ENCODE results near the gene DLEC1. TPM values are rescaled to one million over a fixed set of nuclear protein-coding genes. Genes with fewer than 3 reads are reported as not detected.

The DLEC1 gene
- total RNA-seq, 4 donors from 2014 or later: 0.07 to 0.78 (median 0.16) TPM

DNA sequence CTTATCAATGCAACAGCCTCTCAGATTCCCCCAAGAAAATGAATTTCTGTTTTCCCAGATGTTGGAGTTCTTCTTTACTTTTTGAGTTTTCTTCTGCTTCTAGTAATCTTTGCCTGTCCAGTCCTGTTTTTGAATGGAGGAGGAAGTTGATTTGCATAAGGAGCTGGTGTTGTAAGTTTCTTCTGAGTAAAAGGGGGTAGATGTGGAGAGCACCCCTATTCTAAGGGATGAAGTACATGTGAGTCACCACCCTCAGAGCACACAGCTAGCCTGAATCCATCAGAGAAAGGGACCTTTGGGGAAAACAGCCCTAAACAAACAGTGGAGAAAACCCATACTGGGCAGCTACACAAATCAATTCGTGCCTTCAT, 63.4 kb downstream of the DLEC1 start:
- Histone ChIP-seq H3K4me3 (no peak overlapping the region), H3K4me1 (no peaks in the 10 kb centered on the region), H3K36me3 (no peaks in the 10 kb centered on the region), H3K27me3 (peaks cover 13% of the 10 kb centered on the region), H3K27ac (no peak overlapping the region), H3K9me3 (no peaks in the 10 kb centered on the region)
- 63% methylated on average over 1 of the region's 1 CpG for WGBS, 2 donors (ENCODE audit: low coverage in 1 of 2)
- ATAC-seq: no peak
- TF ChIP-seq POLR2AphosphoS5 (IDR thresholded peaks at IDR 0.05): no peak
- no peak for TF ChIP-seq EP300 (IDR thresholded peaks at IDR 0.05)
- TF ChIP-seq POLR2A (IDR thresholded peaks at IDR 0.05): no peak
- TF ChIP-seq, protein P1, sequence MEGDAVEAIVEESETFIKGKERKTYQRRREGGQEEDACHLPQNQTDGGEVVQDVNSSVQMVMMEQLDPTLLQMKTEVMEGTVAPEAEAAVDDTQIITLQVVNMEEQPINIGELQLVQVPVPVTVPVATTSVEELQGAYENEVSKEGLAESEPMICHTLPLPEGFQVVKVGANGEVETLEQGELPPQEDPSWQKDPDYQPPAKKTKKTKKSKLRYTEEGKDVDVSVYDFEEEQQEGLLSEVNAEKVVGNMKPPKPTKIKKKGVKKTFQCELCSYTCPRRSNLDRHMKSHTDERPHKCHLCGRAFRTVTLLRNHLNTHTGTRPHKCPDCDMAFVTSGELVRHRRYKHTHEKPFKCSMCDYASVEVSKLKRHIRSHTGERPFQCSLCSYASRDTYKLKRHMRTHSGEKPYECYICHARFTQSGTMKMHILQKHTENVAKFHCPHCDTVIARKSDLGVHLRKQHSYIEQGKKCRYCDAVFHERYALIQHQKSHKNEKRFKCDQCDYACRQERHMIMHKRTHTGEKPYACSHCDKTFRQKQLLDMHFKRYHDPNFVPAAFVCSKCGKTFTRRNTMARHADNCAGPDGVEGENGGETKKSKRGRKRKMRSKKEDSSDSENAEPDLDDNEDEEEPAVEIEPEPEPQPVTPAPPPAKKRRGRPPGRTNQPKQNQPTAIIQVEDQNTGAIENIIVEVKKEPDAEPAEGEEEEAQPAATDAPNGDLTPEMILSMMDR (IDR thresholded peaks at IDR 0.05): no peak

DNA sequence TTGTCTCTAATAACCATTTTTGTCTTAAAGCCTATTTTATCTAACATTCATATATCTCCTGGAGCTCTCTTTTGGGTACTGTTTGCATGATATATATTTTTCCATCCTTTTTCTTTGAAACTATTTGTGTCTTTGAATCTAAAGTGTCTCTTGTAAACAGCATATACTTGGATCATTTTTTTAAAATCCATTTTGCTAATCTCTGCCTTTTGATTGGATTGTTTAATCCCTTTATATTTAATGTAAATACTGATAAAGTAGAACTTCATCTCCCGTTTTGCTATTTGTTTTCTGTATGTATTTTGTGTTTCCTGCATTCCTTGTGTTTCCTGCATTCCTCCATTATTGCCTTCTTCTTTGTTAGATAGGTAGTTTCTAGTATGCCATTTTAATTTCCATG, 66.5 kb downstream of the DLEC1 start:
- Histone ChIP-seq H3K27me3 (no peaks in the 10 kb centered on the region), H3K27ac (no peak overlapping the region), H3K4me1 (no peaks in the 10 kb centered on the region), H3K36me3 (no peaks in the 10 kb centered on the region), H3K4me3 (no peak overlapping the region), H3K9me3 (no peaks in the 10 kb centered on the region)
- TF ChIP-seq POLR2A (IDR thresholded peaks at IDR 0.05) (no peak), POLR2AphosphoS5 (IDR thresholded peaks at IDR 0.05) (no peak), EP300 (IDR thresholded peaks at IDR 0.05) (no peak)
- TF ChIP-seq, protein P1 (IDR thresholded peaks at IDR 0.05): no peak
- ATAC-seq: no peak
- 8 to 78% methylated on average over 1 of the region's 1 CpG for WGBS, 2 donors (ENCODE audit: low coverage in 1 of 2)

DNA sequence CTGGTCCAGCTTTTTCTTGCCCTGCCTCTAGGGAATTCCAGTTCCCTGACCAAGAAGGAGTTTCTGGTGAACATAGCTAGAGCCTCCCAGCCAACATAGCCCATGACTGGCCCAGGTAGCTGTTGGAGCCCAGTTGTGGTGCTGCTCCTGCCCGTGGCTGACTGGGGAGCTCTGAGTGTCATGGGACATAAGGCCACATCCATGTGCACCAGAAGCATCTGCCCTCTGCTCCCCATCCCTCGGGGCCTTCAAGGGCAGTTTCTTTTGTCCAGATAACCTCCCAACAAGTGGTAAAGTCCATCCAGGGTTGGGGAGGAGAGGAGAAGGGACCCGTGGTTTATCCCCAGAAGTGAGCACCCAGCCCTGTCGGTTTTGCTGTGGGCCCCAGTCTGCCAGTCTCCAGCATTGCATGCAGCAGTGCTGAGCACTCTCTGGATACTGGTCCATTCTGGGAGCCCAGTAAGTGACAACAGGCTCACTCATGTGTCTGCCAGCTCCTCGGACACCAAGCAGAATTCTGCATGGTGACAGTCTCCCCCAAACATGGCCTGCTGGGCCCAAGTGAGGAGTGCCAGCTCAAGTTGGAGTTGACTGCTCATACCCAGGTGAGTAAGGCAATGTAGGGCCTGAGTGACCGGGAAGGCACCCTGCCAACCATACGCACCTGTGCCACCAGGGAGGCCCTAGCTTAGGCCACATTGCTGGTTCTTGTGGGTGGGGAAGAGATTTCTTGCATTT, 69.1 kb downstream of the DLEC1 start:
- Histone ChIP-seq H3K4me3 (no peak overlapping the region), H3K4me1 (no peaks in the 10 kb centered on the region), H3K27me3 (no peaks in the 10 kb centered on the region), H3K27ac (no peak overlapping the region), H3K36me3 (no peaks in the 10 kb centered on the region), H3K9me3 (no peaks in the 10 kb centered on the region)
- WGBS, 2 donors (ENCODE audit: low coverage in 1 of 2): no CpG with 5 or more reads among the region's 7 CpGs
- TF ChIP-seq, protein P1 (IDR thresholded peaks at IDR 0.05): no peak
- TF ChIP-seq POLR2A (IDR thresholded peaks at IDR 0.05) (no peak), POLR2AphosphoS5 (IDR thresholded peaks at IDR 0.05) (no peak), EP300 (IDR thresholded peaks at IDR 0.05) (no peak)
- ATAC-seq: no peak

DNA sequence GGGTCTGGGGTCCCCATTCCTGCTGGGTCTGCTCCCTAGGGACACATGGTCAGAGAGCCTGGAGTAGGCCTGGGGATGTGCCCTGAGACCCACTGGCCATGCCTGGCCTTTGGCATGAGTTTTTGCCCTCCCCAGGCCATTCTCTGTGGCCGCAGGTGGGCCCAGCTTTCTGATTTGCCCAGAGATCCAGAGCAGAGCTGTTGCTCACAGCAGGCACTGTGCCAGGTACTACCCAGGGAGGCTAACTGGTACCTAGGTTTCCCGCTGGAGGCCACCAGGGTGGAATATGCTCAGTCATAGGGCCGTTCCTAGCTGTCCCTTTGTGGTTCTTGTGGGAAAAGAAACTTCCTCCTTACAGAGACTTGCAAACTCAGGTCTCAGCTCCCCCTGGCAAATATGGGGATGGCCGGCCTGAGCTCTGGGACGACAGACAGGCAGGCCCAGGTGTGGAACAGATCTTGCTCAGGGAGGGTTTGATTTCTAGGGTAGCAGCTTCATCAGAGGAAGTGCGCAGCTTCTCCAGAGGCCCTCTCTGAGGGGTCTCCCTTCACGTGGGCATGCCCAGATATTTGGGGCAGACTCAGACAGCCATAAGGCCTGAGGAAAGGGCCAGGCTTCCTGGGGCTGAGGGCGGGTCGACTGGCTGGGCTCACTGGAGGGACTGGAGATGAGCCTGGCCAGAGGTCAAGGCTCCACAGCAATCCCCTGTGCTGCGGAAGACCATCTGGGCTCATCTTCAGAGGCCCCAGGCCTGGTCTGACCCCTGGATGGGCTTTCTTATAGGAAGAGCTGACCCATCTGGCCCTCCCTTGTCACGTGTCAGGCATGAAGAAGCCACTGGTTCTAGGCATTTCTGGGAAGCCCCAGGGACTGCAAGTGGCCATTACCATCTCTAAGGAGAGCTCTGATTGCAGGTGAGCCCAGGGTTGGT, 69.9 kb downstream of the DLEC1 start:
- H3K27me3 ChIP-seq: no peaks in the 10 kb centered on the region
- no peaks in the 10 kb centered on the region for H3K9me3 ChIP-seq
- no peak overlapping the region for H3K4me3 ChIP-seq
- no peaks in the 10 kb centered on the region for H3K4me1 ChIP-seq
- WGBS, 2 donors (ENCODE audit: low coverage in 1 of 2): 95% methylated on average over 4 of the region's 11 CpGs; no CpG with 5 or more reads in 1 of the 2 donors
- H3K36me3 ChIP-seq: no peaks in the 10 kb centered on the region
- ATAC-seq: no peak
- no peak overlapping the region for H3K27ac ChIP-seq
- TF ChIP-seq EP300 (IDR thresholded peaks at IDR 0.05): no peak
- TF ChIP-seq POLR2AphosphoS5 (IDR thresholded peaks at IDR 0.05): no peak
- TF ChIP-seq, protein P1 (IDR thresholded peaks at IDR 0.05): no peak
- TF ChIP-seq POLR2A (IDR thresholded peaks at IDR 0.05): no peak

Data from gastroesophageal sphincter (tissue), 4 donors.